Body of pancreas (tissue), 4 donors: Measurements from ENCODE around the gene LTB4R.

Experiments
- CTCF ChIP-seq, 7 experiments: fragments of 450-650 bp in 4 of 7; fragments of 200-600 bp in 3 of 7; sonication (generic) in 3 of 7; IDR thresholded peaks; one replicate each; pipeline ENCODE4 v1.5.1; 2016 to 2019; ENCODE audit warnings: antibody characterized with exemption in 7 of 7
- POLR2A ChIP-seq, 3 donors: fragments of 450-650 bp; IDR thresholded peaks; one replicate each; pipeline ENCODE4 v1.6.1; 2016; ENCODE audit warnings: antibody characterized with exemption in 3 of 3, mild to moderate bottlenecking in 2 of 3

GRCh38 chr14:24286996-24287395, 24.3 kb upstream of the LTB4R start:
- TF ChIP-seq POLR2A (IDR thresholded peaks at IDR 0.05) (no peak), CTCF (IDR thresholded peaks at IDR 0.05) (no peak)
